HUES48 (cell line): Measurements from ENCODE around the gene SIDT1.

ENCODE experiments used
- H3K27ac ChIP-seq: one replicate; pipeline ENCODE4 v1.7.0; 2013; ENCODE audit warnings: low read depth, low read length, inconsistent platforms
- H3K27me3 ChIP-seq: 2 replicates; pipeline ENCODE4 v1.6.1; 2013; ENCODE audit warnings: mild to moderate bottlenecking, low read length; ENCODE audit not compliant: control insufficient read depth, insufficient read depth
- H3K36me3 ChIP-seq: 2 replicates; pipeline ENCODE4 v1.6.1; 2013; ENCODE audit warnings: low read length; ENCODE audit not compliant: control insufficient read depth, insufficient read depth
- H3K4me1 ChIP-seq: 2 replicates; pipeline ENCODE4 v1.6.1; 2013; ENCODE audit warnings: mild to moderate bottlenecking, low read length; ENCODE audit not compliant: control insufficient read depth, insufficient read depth
- H3K4me3 ChIP-seq: 2 replicates; pipeline ENCODE4 v1.5.1; 2013; ENCODE audit warnings: mild to moderate bottlenecking, low read depth, low read length
- H3K9ac ChIP-seq: 2 replicates; pipeline ENCODE4 v1.6.1; 2013; ENCODE audit warnings: mild to moderate bottlenecking, low read depth, low read length, moderate library complexity
- H3K9me3 ChIP-seq: 2 replicates; pipeline ENCODE4 v1.6.1; 2013; ENCODE audit warnings: low read length; ENCODE audit not compliant: control insufficient read depth, insufficient read depth

Gene SIDT1

DNA sequence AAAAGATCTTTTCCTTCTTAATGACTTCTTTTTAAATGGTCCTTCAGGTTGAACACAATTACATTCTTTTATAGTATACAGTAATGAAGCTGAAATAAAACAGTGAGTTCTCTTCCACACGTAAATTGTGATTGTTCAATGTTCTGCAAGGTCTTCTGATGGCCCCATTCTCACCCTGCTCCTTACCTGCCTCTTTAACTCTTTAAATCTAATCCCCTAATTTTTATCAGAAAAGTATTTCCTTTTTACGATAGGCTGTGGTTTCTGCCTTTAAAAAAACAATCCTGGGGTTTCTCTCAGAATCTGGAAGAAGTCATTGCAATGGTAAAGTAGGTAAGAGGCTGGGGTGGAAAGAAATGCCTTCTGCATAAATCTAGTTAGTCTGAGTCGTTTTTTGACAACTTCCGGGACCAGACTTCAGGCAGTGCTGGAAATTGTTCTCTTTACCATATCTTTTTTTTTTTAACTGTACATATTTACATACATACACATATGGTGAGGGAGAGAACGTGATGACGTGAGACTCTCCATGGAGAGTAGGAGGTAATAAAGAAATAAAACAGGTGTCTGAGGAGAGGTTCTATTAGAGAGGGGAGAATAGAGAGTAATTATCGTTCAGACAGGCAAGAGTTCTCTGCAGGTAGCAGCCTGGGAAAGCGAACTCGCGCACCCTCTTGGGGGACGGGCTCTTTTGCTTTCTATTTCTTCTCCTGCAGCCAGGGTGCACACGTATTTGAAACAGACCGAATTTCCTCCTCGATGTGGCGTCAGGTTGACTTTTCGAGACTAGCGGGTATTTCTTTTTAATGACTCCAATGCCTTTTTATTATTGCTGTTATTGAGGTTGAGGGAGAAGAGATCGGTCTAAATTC is at the start of gene SIDT1:
SIDT1 (plus strand) TSS at position 730 of the 872 bp plus-strand sequence. CDS start 467 bp downstream, outside the sequence.
- H3K27ac ChIP-seq, result no peak within 1 kb of the TSS
- peaks cover 76% of the 10 kb centered on the region for H3K27me3 ChIP-seq
- 0 out of 2 replicates have a peak, but pooled peaks cover 6% of the 10 kb centered on the region for H3K4me1 ChIP-seq
- no peaks in the 10 kb centered on the region for H3K9me3 ChIP-seq
- H3K36me3 ChIP-seq, result no peaks in the 10 kb centered on the region
- H3K4me3 ChIP-seq, result peak within 1 kb of the TSS; percentile 69
- 0 out of 2 replicates have a peak within 1 kb of the TSS, but pooled peaks have one; percentile 10 for H3K9ac ChIP-seq

DNA sequence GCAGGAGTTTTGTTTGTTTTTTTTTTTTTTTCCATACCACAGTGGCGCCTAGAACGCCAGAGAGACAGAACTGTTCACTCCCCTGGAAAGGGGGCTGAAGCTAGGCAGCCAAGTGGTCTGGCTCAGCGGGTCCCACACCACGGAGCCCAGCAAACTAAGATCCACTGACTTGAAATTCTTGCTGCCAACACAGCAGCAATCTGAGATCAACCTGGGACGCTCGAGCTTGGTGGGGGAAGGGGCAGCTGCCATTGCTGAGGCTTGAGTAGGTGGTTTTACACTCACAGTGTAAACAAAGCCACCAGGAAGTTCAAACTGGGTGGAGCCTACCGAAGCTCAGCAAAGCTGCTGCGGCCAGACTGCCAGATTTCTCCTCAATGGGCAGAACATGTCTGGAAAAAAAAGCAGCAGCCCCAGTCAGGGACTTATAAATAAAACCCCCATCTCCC is 47.2 kb upstream of the SIDT1 start:
- H3K27ac ChIP-seq, result peak overlapping the region; percentile 28
- H3K27me3 ChIP-seq, result no peaks in the 10 kb centered on the region
- H3K4me1 ChIP-seq, result no peaks in the 10 kb centered on the region
- peaks cover 7% of the 10 kb centered on the region; the same call in 1 of the 2 replicates for H3K36me3 ChIP-seq
- H3K9me3 ChIP-seq, result no peaks in the 10 kb centered on the region
- no peak overlapping the region for H3K9ac ChIP-seq
- H3K4me3 ChIP-seq, result no peak overlapping the region

DNA sequence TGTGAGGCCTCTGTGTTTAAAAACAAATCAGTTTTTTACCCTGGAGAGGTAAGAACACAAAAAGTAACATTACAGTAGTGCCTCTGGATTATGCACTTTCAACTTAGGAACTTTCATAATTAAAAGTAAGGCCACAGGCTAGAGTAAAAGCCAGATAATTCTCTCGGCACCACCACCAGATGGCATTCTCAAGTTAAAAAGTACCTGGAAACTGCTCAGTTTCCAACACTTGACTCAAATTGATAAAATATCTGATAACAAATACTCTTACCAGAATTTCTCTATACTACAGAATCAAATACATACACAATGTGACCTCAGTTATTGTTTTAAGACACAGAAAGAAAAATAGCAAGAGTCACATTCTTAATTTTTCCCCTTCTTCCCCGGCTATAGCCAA is 37.3 kb upstream of the SIDT1 start:
- H3K9me3 ChIP-seq, result no peaks in the 10 kb centered on the region
- peaks cover 33% of the 10 kb centered on the region for H3K36me3 ChIP-seq
- H3K4me1 ChIP-seq, result no peaks in the 10 kb centered on the region
- H3K27me3 ChIP-seq, result no peaks in the 10 kb centered on the region
- H3K9ac ChIP-seq, result no peak overlapping the region
- no peak overlapping the region for H3K4me3 ChIP-seq
- H3K27ac ChIP-seq, result no peak overlapping the region

- peaks cover 33% of the 10 kb centered on the region for H3K36me3 ChIP-seq
- no peak overlapping the region for H3K4me3 ChIP-seq
- no peaks in the 10 kb centered on the region for H3K27me3 ChIP-seq
- no peak overlapping the region for H3K27ac ChIP-seq
- H3K9me3 ChIP-seq, result no peaks in the 10 kb centered on the region
- H3K9ac ChIP-seq, result no peak overlapping the region
- H3K4me1 ChIP-seq, result no peaks in the 10 kb centered on the region
Observed at GRCh38 chr3:113496924-113497323, 35.4 kb upstream of the SIDT1 start.

DNA sequence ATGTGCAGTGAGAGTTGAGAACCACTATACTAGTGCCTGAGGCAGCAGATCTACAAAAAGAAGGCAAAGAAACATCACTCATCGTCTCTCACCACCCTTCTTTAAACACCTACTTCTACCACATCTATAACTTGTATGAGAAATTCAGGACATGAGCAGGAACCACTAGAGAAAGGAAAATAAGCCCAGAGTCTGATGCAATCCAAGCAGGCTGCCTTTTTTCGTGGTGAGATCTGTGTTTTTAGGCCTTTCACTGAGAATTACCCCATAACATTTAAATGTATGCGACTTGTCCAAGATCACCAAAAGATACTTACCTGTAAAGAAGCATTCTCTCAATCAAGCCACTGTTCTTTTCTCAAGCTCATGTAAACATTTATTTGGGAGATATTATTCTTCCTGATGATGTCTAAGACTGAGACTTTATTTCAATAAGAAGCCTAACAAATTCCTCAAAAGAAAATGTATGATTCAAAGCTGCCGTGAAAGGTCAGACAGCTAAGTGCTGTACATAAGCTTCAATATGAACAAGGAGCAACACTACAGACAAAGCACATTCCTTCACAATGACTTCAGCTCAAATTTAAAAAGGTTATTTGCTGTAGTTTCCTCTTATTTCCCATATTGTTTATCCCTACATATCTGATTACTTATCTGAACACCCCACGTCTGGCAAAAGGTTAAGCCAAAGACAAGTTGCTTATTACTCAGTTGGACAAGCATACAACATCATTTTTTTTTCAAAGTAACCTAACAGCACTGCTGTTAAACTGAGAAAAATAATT is 33.9 kb upstream of the SIDT1 start:
- no peak overlapping the region for H3K9ac ChIP-seq
- no peaks in the 10 kb centered on the region for H3K27me3 ChIP-seq
- no peak overlapping the region for H3K27ac ChIP-seq
- no peak overlapping the region for H3K4me3 ChIP-seq
- no peaks in the 10 kb centered on the region for H3K4me1 ChIP-seq
- H3K9me3 ChIP-seq, result no peaks in the 10 kb centered on the region
- peaks cover 21% of the 10 kb centered on the region for H3K36me3 ChIP-seq

GRCh38 chr3:113499081-113499480 is 33.3 kb upstream of the SIDT1 start:
- H3K4me3 ChIP-seq, result no peak overlapping the region
- H3K9ac ChIP-seq, result no peak overlapping the region
- peaks cover 21% of the 10 kb centered on the region for H3K36me3 ChIP-seq
- no peaks in the 10 kb centered on the region for H3K27me3 ChIP-seq
- H3K4me1 ChIP-seq, result no peaks in the 10 kb centered on the region
- H3K9me3 ChIP-seq, result no peaks in the 10 kb centered on the region
- no peak overlapping the region for H3K27ac ChIP-seq

DNA sequence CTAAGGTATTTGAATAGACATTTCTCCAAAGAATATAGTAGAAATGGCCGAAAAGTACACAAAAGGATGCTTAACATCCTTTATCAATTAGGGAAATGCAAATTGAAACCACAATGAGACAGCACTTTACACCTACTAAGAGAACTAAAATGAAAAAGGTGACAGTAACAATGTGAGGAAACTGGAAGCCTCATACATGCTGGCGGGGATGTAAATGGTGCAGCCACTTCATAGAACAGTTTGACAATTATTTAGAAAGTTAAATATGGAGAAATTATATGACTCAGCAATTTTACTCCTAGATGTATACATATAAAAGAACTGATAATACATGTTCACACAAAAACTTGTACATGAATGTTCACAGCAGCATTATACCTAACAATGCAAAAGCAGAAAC is 30.8 kb upstream of the SIDT1 start:
- Histone ChIP-seq H3K36me3 (peaks cover 26% of the 10 kb centered on the region), H3K4me1 (no peaks in the 10 kb centered on the region), H3K9me3 (no peaks in the 10 kb centered on the region), H3K9ac (no peak overlapping the region), H3K27ac (no peak overlapping the region), H3K27me3 (no peaks in the 10 kb centered on the region), H3K4me3 (no peak overlapping the region)

DNA sequence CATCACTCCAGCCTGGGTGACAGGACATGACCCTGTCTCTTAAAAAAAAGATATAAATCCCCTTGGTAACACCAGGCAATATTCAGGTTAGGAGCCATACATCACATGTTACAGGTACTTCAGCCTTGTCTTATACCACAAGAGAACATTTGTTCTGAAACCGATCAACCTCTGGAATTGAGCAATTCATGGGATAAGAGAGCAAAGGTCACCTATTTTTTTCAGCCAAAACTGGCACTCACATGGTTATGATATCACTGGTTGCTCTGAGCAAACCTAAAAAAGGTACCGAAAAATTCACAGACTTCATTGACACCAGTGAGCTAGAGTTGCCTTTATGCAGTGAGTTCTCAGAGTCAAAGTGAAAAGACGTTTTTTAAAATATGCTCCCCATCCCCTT is 26.5 kb upstream of the SIDT1 start:
- no peak overlapping the region for H3K27ac ChIP-seq
- H3K27me3 ChIP-seq, result no peaks in the 10 kb centered on the region
- H3K9ac ChIP-seq, result no peak overlapping the region
- H3K4me3 ChIP-seq, result no peak overlapping the region
- H3K4me1 ChIP-seq, result no peaks in the 10 kb centered on the region
- 0 out of 2 replicates have a peak, but pooled peaks cover 5% of the 10 kb centered on the region for H3K36me3 ChIP-seq
- no peaks in the 10 kb centered on the region for H3K9me3 ChIP-seq

DNA sequence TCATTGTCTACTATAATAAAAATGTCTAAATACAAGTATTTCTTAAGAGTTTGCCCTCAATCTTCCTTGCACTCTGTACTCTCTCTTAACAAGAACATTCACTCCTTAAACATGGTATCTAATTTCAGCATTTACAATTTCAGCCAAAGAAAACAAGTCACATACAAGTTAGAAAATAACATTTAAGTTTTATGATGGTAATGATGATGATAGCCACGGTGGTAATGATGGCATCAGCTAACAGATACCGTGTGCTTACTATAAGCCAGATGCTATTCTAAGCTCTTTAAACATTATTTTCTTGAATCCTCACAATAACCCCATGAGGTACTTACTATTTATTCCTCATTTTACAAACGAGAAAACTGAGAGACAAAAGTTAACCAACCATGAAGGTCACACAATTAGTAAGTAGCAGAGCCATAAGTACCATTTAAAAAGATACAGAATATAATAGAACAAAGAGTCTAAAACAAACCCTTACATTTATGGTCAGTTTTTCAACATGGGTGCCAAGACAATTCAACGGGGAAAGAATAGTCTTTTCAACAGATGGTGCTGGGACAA is 24.8 kb upstream of the SIDT1 start:
- Histone ChIP-seq H3K4me3 (no peak overlapping the region), H3K27ac (no peak overlapping the region), H3K4me1 (no peaks in the 10 kb centered on the region), H3K9ac (no peak overlapping the region), H3K36me3 (0 out of 2 replicates have a peak, but pooled peaks cover 5% of the 10 kb centered on the region), H3K27me3 (no peaks in the 10 kb centered on the region), H3K9me3 (no peaks in the 10 kb centered on the region)

GRCh38 chr3:113508966-113509365 is 23.4 kb upstream of the SIDT1 start:
- Histone ChIP-seq H3K36me3 (0 out of 2 replicates have a peak, but pooled peaks cover 5% of the 10 kb centered on the region), H3K27me3 (no peaks in the 10 kb centered on the region), H3K27ac (no peak overlapping the region), H3K9ac (no peak overlapping the region), H3K9me3 (no peaks in the 10 kb centered on the region), H3K4me3 (no peak overlapping the region), H3K4me1 (no peaks in the 10 kb centered on the region)
